Omental fat pad (tissue), 4 donors: Measurements from ENCODE around the gene HDAC9. TPM values are rescaled to one million over a fixed set of nuclear protein-coding genes. Genes with fewer than 3 reads are reported as not detected.

Experiments
- ATAC-seq: fragments of 150-250 bp; one replicate; pipeline ENCODE4 v1.9.1; 2016; ENCODE audit warnings: mild to moderate bottlenecking, moderate library complexity; ENCODE audit not compliant: low FRiP score
- DNase-seq: peaks from one replicate; pipeline ENCODE4 v3.0.0-alpha.2; 2019; ENCODE audit warnings: low spot score
- total RNA-seq, 4 donors: library from RNA; depleted of rRNA; stranded (reverse); fragments of >200 nt; gene quantifications; one replicate each; pipeline ENCODE4 v1.1.0, GENCODE V29; 2016
- TF ChIP-seq, protein P1 (sequence below), 3 donors: fragments of 450-650 bp; IDR thresholded peaks; one replicate each; pipeline ENCODE4 v1.5.1; 2016 to 2017; ENCODE audit warnings: antibody characterized with exemption in 3 of 3, mild to moderate bottlenecking in 3 of 3, moderate library complexity in 2 of 3

The HDAC9 gene
- total RNA-seq, 4 donors from 2014 or later = 15.6 to 51.5 (median 24.1) TPM

DNA sequence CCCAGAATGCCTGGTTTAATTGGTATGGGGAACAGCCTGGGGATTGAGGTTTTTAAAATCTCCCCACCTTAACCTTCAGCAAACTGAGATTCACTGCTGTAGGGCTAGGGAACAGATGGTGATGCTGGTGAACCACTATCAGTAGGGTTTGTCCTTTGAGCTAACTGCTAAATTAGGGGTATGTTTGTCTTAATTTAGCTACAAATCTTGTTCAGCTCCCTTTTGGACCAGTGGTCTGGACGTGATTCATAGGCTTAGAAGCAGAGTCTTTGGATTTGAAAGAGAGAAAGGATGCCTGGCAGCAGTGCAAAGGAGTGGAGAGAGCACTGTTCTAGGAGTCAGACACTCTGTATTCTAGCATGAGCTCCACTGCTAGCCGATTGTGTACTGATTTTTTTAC, 2.8 kb downstream of the HDAC9 start:
- TF ChIP-seq, protein P1, sequence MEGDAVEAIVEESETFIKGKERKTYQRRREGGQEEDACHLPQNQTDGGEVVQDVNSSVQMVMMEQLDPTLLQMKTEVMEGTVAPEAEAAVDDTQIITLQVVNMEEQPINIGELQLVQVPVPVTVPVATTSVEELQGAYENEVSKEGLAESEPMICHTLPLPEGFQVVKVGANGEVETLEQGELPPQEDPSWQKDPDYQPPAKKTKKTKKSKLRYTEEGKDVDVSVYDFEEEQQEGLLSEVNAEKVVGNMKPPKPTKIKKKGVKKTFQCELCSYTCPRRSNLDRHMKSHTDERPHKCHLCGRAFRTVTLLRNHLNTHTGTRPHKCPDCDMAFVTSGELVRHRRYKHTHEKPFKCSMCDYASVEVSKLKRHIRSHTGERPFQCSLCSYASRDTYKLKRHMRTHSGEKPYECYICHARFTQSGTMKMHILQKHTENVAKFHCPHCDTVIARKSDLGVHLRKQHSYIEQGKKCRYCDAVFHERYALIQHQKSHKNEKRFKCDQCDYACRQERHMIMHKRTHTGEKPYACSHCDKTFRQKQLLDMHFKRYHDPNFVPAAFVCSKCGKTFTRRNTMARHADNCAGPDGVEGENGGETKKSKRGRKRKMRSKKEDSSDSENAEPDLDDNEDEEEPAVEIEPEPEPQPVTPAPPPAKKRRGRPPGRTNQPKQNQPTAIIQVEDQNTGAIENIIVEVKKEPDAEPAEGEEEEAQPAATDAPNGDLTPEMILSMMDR (IDR thresholded peaks at IDR 0.05) = no peak
- no peak for DNase-seq
- ATAC-seq = no peak

DNA sequence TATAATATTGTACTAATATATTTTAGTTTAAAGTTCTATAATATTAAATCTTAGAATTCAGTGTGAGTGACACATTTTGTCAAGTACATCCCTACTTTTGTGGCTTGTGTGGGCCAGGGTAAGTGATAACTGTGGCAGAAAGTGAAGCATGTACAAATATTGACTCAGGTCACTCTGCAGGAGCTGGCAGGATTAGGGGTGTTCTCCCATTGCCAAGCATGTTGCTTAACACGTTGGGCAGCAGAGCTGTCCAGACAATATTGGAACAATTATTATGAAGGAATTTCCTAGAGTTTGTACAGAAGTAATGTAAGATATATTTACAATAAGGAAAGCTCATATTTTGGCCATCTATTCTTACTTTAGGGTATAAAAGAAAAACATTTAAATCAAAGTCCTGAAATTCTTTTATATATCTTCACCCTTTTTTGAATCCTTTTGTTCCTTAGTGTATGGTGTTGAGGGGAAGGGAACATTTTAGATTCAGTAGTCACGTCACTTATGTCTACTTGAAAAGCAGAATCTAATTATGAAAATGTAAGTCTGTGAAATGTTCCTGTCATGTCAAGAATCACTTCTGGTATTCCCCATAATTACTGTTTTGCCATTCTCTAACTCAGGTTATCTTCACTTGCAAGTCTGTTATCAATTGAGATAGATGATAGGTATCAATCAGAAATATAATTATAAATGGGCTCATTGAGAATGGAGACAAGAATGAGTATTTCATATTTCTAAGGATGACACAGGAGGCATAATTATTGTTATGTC, 4.0 kb downstream of the HDAC9 start:
- TF ChIP-seq, protein P1 (IDR thresholded peaks at IDR 0.05) = no peak
- no peak for ATAC-seq
- DNase-seq = no peak

DNA sequence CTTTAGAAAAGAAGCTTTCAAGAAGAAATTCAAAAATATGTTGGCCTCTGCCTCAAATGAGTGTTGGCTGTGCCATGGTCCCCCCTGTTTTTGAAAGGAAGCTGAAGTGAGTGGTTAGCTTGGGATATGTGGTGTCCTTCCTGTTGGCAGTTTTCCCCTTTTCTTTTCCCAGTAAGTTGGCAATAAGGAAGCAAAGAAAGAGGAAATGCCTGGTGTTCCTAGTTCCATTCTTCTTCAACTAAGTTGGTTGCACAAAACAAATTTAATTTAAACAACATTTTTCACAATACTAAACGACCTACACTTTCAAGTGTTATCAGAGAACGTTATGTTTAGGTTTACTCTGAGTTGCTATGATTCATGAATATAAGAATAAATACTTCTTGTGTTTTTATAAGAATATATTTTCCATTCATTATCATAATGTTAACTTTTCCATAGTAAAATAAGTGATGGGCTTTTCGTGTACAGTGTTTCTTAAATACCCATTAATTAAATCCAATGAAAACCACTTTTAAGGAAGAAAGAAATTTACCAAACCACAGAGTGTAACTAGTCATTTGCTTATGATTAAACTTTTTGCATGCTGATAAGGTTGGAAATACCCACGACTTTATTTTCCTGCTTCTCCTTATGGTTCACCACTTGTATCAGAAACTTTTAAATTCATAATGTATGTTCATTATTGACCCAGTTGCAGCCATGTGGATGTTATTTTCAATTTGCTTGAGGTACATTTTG, 7.7 kb downstream of the HDAC9 start:
- ATAC-seq (no peak), DNase-seq (no peak)
- TF ChIP-seq, protein P1 (IDR thresholded peaks at IDR 0.05) = no peak

DNA sequence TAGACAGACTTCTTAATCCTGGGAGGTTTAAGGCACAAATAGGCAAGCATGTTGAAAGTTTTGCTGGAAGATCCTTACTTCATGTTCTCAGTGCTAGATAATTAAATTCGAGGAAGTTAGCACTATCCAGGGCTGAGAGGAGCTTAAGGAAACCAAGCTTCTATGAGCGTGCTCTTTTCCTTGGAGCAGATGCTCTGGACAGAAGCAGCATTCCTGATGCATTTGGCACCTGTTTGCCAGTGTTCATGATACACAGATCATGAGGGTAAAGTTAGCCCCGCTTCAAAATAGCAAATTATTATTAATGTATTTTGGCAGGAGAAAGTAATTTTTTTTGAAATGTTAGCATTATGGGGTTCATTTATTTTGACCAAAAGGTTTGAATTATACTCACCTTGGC, 9.4 kb downstream of the HDAC9 start:
- no peak for DNase-seq
- TF ChIP-seq, protein P1 (IDR thresholded peaks at IDR 0.05) = no peak
- no peak for ATAC-seq

DNA sequence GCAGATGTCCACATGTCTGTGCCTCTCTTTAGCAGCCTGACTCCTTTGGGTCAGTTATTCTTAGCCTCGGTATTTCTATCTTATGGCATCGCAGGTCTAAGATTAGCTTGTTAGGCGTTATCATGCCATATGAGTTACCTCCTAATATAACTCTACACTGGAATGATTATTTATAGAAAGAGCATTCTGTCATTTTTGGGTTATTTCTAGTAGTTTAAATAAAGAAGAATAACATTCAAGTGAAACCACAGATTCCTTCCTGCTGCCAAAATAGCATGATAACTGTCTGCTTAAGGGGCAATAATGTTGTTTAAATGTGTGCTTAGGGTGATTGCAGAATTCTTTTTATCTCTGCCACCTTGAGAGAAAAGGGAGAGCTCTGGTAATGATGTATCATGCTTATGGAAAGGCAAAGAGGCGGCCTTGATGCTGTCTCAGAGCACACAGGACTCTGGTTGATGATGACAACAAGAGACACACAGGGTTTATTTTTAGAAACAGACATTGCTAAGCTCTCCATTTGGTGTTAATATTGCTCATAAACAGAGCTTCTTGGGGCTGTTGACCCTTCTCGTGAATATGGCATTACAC, 10.4 kb downstream of the HDAC9 start:
- ATAC-seq (no peak), DNase-seq (no peak)
- TF ChIP-seq, protein P1 (IDR thresholded peaks at IDR 0.05) = no peak

DNA sequence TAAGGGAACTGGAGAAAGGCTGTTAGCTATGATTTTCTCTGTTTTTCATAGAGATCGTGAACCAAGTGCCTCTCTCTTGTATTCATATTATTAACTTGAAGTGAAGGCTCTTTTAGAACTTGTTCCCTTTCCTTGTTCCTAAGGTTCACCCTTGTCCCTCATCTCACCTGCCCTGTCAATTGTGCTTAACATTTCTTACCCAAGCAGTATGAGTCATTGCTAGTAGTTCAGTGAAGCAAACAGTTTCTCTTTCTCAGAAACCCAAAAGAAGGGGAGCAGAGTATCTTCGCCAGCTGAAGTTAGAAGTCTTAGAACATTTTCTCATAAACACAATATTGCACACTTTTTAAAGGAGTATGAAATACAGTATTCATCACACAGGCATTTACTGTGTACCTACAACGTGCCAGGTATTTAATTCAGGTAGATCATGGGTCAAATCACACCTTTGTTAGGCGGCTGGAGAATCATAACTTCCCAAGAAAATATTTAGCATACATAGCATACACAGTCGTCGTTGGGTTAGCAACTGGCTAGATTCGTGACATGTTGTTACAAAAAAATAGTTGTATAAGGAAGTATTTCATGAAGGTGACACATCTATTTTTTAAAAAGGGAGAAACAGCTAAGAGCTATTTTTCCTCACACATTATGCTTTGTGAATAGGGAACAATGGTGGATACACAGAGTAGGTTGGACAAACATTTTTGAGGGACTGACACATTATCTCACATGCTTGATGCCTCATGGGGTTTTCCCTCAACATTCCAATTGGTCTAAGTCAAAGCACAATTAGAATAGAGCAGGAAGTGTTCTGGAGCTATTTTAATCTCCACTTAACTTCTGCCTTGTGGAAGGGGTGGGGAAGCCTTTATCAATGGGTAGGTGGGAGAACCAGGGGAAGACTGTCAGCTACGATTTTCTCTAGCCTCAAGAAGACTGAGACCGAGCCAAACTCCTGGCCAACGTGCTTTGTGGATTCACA, 13.2 kb downstream of the HDAC9 start:
- DNase-seq (no peak), ATAC-seq (peak; percentile 37)
- TF ChIP-seq, protein P1 (IDR thresholded peaks at IDR 0.05) = no peak
